ENCODE results near the gene RAB3D.
"Not testable (repeated sequence)": the region's sequence is repeated elsewhere in the genome, so short reads cannot be mapped to it uniquely, and the experiment has no call there.

The RAB3D gene

DNA sequence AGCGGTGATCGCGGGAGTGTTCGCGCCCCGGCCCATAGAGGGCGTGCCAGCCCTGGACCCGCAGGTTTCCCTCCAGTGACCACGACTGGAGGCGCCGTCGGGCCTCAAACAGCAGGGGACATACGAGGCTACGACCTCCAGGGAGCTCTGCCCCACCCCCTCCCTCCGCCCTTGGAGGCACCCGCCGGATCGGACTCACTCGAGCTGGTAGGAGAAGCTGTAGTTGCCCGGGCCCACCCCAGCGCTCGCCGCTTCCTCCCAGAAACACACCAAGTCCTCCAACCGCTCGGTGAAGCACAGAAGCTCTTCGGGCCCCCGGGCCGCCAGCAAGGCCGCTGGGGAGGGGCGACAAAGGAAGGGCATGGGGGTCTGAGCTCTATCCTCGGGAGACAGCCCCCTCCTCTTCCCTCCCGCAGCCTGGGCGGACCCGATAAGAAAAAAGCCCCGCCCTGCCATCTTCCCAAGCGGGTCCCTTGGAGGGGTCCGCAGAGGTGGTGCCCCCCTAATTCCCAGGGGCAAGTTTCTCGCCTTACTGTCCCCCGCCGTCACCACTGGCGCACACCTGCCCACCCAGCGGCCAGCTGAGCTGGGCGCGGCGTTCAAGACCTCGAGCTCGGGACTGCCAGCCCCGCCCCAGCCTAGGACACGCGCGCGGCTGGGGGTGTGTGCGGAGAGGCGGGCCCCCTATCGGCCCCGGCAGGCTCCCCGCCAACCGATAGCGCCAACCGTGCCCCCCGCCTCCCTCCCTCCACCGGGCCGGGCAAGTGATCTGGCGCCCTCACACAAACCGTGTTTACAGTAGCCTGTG lies 43.6 kb upstream of the RAB3D start:
- Histone ChIP-seq H3K79me1 (ENCODE audit: low read length) (peaks cover 3% of the 10 kb centered on the region), H3K4me2 (ENCODE audit: low read length) (peak overlapping the region; percentile 82), H3K4me3 (ENCODE audit: low read depth, low read length) (no peak overlapping the region), H2BK120ac (ENCODE audit: insufficient read depth, low read length, poor library complexity) (no peak overlapping the region), H2BK12ac (ENCODE audit: low read length) (no peak overlapping the region), H3K9ac (ENCODE audit: low read length) (no peak overlapping the region), H3K14ac (ENCODE audit: low read length) (no peak overlapping the region), H3K4me1 (ENCODE audit: control insufficient read depth in 1 of 2, insufficient read depth in 2 of 2, low read length in 2 of 2) (peaks cover 16 to 19% of the 10 kb centered on the region in 2 experiments), H3K79me2 (ENCODE audit: control insufficient read depth, insufficient read depth, low read length, poor library complexity) (no peaks in the 10 kb centered on the region), H4K91ac (ENCODE audit: low read depth, low read length) (no peak overlapping the region), H3K4ac (ENCODE audit: low read depth, low read length) (no peak overlapping the region), H3K23ac (ENCODE audit: low read length) (no peak overlapping the region), H2AFZ (ENCODE audit: insufficient read depth, low read length, poor library complexity) (peak overlapping the region; percentile 50), H4K8ac (ENCODE audit: low read depth, low read length) (peak overlapping the region; percentile 31), H3K9me3 (ENCODE audit: insufficient read depth, low read depth, low read length) (no peaks in the 10 kb centered on the region), H3K36me3 (ENCODE audit: control insufficient read depth in 1 of 2, insufficient read depth in 2 of 2, low read length in 2 of 2) (no peaks in the 10 kb centered on the region), H4K12ac (ENCODE audit: low read depth, low read length) (no peak overlapping the region), H3K27ac (ENCODE audit: low read depth, low read length) (no peak overlapping the region), H2BK5ac (ENCODE audit: low read depth, low read length, poor library complexity) (no peak overlapping the region), H2AK5ac (ENCODE audit: low read length) (no peak overlapping the region), H3K27me3 (ENCODE audit: insufficient read depth, low read length) (no peaks in the 10 kb centered on the region), H3K18ac (ENCODE audit: low read length) (no peak overlapping the region)
- DNase-seq: peak; percentile 73 to 81
- WGBS (ENCODE audit: extremely low coverage, insufficient coverage, insufficient read length): no CpG with 5 or more reads among the region's 65 CpGs

DNA sequence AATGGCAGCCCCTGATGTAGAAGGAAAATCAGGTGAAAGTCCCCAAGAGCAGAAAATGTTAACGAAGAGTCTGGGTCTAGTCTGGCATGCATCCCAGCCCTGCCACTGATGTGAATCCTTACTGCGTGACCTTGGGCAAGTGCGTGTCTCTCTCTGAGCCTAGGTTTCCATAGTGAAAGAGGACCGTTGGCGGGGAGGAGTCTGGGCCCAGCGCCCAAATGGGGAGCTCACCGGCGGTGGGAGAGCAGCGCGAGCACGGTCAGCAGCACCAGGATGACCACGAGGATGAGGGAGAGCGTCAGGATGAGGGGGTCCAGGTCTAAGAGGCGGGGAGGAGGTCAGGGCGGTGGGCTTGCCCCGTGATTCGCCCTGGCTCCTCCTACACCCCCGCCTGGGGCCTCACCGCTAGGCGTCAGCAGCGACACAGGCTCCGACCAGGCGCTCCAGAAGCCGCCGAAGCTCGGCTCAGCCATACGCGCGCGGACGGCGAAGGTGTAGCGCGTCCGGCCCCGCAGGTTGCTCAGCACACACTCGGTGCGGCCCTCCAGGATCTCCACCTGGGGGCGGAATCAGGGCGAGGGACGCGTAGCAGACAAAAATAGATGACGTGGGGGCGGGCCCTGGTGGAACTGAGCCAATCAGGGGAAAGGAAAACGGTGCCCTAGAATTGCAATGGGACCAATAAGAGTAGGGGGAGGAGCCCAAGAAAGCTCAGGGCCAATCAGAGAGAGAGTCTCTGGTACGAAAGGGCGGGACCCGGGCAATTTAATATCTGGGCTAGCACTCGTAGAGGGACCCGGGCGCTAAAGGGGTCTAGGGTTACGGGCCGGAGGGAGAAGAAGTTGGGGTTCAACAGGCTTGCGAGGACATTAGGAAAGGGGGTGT lies 41.4 kb upstream of the RAB3D start:
- H3K4ac ChIP-seq (ENCODE audit: low read depth, low read length): no peak overlapping the region
- H4K8ac ChIP-seq (ENCODE audit: low read depth, low read length): peak overlapping the region; percentile 52
- no peak overlapping the region for H3K9ac ChIP-seq (ENCODE audit: low read length)
- no peak overlapping the region for H2BK120ac ChIP-seq (ENCODE audit: insufficient read depth, low read length, poor library complexity)
- H3K14ac ChIP-seq (ENCODE audit: low read length): peak overlapping the region; percentile 1
- H3K23ac ChIP-seq (ENCODE audit: low read length): no peak overlapping the region
- H3K27ac ChIP-seq (ENCODE audit: low read depth, low read length): peak overlapping the region; percentile 0
- peaks cover 16 to 19% of the 10 kb centered on the region in 2 experiments for H3K4me1 ChIP-seq (ENCODE audit: control insufficient read depth in 1 of 2, insufficient read depth in 2 of 2, low read length in 2 of 2)
- DNase-seq: peak; percentile 98
- peak overlapping the region; percentile 1 for H4K91ac ChIP-seq (ENCODE audit: low read depth, low read length)
- H2AK5ac ChIP-seq (ENCODE audit: low read length): no peak overlapping the region
- H3K4me3 ChIP-seq (ENCODE audit: low read depth, low read length): peak overlapping the region; percentile 66
- peak overlapping the region; percentile 5 for H4K12ac ChIP-seq (ENCODE audit: low read depth, low read length)
- no peak overlapping the region for H3K18ac ChIP-seq (ENCODE audit: low read length)
- H3K4me2 ChIP-seq (ENCODE audit: low read length): peak overlapping the region; percentile 95
- H3K79me1 ChIP-seq (ENCODE audit: low read length): peaks cover 3% of the 10 kb centered on the region
- no CpG with 5 or more reads among the region's 54 CpGs for WGBS (ENCODE audit: extremely low coverage, insufficient coverage, insufficient read length)
- H2BK12ac ChIP-seq (ENCODE audit: low read length): no peak overlapping the region
- H3K27me3 ChIP-seq (ENCODE audit: insufficient read depth, low read length): no peaks in the 10 kb centered on the region
- no peaks in the 10 kb centered on the region for H3K36me3 ChIP-seq (ENCODE audit: control insufficient read depth in 1 of 2, insufficient read depth in 2 of 2, low read length in 2 of 2)
- no peak overlapping the region for H2BK5ac ChIP-seq (ENCODE audit: low read depth, low read length, poor library complexity)
- peak overlapping the region; percentile 63 for H2AFZ ChIP-seq (ENCODE audit: insufficient read depth, low read length, poor library complexity)
- H3K79me2 ChIP-seq (ENCODE audit: control insufficient read depth, insufficient read depth, low read length, poor library complexity): no peaks in the 10 kb centered on the region
- no peaks in the 10 kb centered on the region for H3K9me3 ChIP-seq (ENCODE audit: insufficient read depth, low read depth, low read length)

DNA sequence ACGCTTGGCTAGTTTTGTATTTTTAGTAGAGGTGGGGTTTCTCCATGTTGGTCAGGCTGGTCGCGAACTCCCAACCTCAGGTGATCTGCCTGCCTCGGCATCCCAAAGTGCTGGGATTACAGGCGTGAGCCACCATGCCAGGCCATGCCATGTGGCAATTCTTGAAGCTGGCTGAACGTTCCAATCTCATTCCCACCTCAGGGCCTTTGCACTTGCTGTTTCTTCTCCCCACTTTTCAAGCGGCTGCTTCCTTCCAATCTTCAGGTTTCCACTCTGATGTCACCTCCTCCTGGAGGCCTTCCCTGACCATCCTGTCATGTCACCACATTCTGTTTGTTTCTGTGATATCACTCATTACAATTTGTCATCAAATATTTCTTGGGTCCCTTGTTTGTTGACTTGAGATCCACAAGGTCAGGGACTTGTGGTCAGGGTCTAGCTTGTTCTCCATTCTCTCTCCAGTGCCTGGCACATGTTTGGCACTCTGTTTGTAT lies 40.4 kb upstream of the RAB3D start:
- Histone ChIP-seq H3K18ac (ENCODE audit: low read length) (no peak overlapping the region), H3K9me3 (ENCODE audit: insufficient read depth, low read depth, low read length) (peaks cover 2% of the 10 kb centered on the region), H3K27me3 (ENCODE audit: insufficient read depth, low read length) (no peaks in the 10 kb centered on the region), H3K36me3 (ENCODE audit: control insufficient read depth in 1 of 2, insufficient read depth in 2 of 2, low read length in 2 of 2) (no peaks in the 10 kb centered on the region), H3K27ac (ENCODE audit: low read depth, low read length) (no peak overlapping the region), H2BK120ac (ENCODE audit: insufficient read depth, low read length, poor library complexity) (no peak overlapping the region), H2BK5ac (ENCODE audit: low read depth, low read length, poor library complexity) (no peak overlapping the region), H3K4me3 (ENCODE audit: low read depth, low read length) (no peak overlapping the region), H4K8ac (ENCODE audit: low read depth, low read length) (no peak overlapping the region), H3K79me2 (ENCODE audit: control insufficient read depth, insufficient read depth, low read length, poor library complexity) (peaks cover 3% of the 10 kb centered on the region), H4K12ac (ENCODE audit: low read depth, low read length) (no peak overlapping the region), H3K23ac (ENCODE audit: low read length) (no peak overlapping the region), H4K91ac (ENCODE audit: low read depth, low read length) (no peak overlapping the region), H3K14ac (ENCODE audit: low read length) (no peak overlapping the region), H2AK5ac (ENCODE audit: low read length) (no peak overlapping the region), H3K4me2 (ENCODE audit: low read length) (no peak overlapping the region), H2AFZ (ENCODE audit: insufficient read depth, low read length, poor library complexity) (no peak overlapping the region), H3K79me1 (ENCODE audit: low read length) (peaks cover 7% of the 10 kb centered on the region), H3K4me1 (ENCODE audit: control insufficient read depth in 1 of 2, insufficient read depth in 2 of 2, low read length in 2 of 2) (peaks cover 23 to 26% of the 10 kb centered on the region in 2 experiments), H3K4ac (ENCODE audit: low read depth, low read length) (no peak overlapping the region), H2BK12ac (ENCODE audit: low read length) (no peak overlapping the region), H3K9ac (ENCODE audit: low read length) (no peak overlapping the region)
- DNase-seq: no peak
- no CpG with 5 or more reads among the region's 7 CpGs for WGBS (ENCODE audit: extremely low coverage, insufficient coverage, insufficient read length)

DNA sequence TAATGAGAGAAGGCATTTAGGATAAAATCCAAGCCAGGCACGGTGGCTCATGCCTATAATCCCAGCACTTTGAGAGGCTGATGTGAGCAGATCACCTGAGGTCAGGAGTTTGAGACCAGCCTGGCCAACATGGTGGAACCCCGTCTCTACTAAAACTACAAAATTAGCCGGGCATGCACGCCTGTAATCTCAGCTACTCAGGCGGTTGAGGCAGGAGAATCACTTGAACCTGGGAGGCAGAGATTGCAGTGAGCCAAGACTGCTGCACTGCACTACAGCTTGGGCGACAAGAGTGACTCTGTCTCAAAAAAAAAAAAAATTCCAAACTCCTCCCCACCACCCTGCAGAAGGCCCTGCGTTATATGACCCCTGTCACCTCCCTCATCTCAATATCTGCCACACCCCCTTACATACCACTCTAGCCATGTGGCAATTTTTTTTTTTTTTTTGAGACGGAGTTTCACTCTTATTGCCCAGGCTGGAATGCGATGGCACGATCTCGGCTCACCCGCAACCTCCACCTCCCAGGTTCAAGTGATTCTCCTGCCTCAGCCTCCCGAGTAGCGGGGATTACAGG lies 39.9 kb upstream of the RAB3D start:
- not testable (repeated sequence) for H3K27ac ChIP-seq (ENCODE audit: low read depth, low read length); H3K27me3 ChIP-seq (ENCODE audit: insufficient read depth, low read length); DNase-seq; H4K91ac ChIP-seq (ENCODE audit: low read depth, low read length); H2AFZ ChIP-seq (ENCODE audit: insufficient read depth, low read length, poor library complexity); H2BK120ac ChIP-seq (ENCODE audit: insufficient read depth, low read length, poor library complexity); H4K8ac ChIP-seq (ENCODE audit: low read depth, low read length); H2BK5ac ChIP-seq (ENCODE audit: low read depth, low read length, poor library complexity); H4K12ac ChIP-seq (ENCODE audit: low read depth, low read length); H3K4ac ChIP-seq (ENCODE audit: low read depth, low read length); H3K23ac ChIP-seq (ENCODE audit: low read length); H3K9ac ChIP-seq (ENCODE audit: low read length); H3K18ac ChIP-seq (ENCODE audit: low read length); H2AK5ac ChIP-seq (ENCODE audit: low read length); H3K79me1 ChIP-seq (ENCODE audit: low read length); H2BK12ac ChIP-seq (ENCODE audit: low read length); H3K79me2 ChIP-seq (ENCODE audit: control insufficient read depth, insufficient read depth, low read length, poor library complexity); H3K9me3 ChIP-seq (ENCODE audit: insufficient read depth, low read depth, low read length); H3K4me2 ChIP-seq (ENCODE audit: low read length); H3K36me3 ChIP-seq (ENCODE audit: control insufficient read depth in 1 of 2, insufficient read depth in 2 of 2, low read length in 2 of 2); H3K4me3 ChIP-seq (ENCODE audit: low read depth, low read length); H3K14ac ChIP-seq (ENCODE audit: low read length)
- H3K4me1 ChIP-seq (ENCODE audit: control insufficient read depth in 1 of 2, insufficient read depth in 2 of 2, low read length in 2 of 2): peaks cover 23 to 26% of the 10 kb centered on the region in 2 experiments
- no CpG with 5 or more reads among the region's 14 CpGs for WGBS (ENCODE audit: extremely low coverage, insufficient coverage, insufficient read length)

All from trophoblast cell (in vitro differentiated cells and primary cell).